ENCODE data around the gene MZF1. TPM values are rescaled to one million over a fixed set of nuclear protein-coding genes. Genes with fewer than 3 reads are reported as not detected.
"Not testable (repeated sequence)": the region's sequence is repeated elsewhere in the genome, so short reads cannot be mapped to it uniquely, and the experiment has no call there.

The MZF1 gene
- 37.1 TPM for polyA plus RNA-seq (2013)

GRCh38 chr19:58572818-58573657 is at the start of gene MZF1:
MZF1 (minus strand) TSS chr19:58573335; CDS start chr19:58571389, 1,946 bp downstream.
- Histone ChIP-seq H3K9me3 (ENCODE audit: control extremely low read depth in 1 of 5, control insufficient read depth in 4 of 5, insufficient read depth in 2 of 5, low read depth in 1 of 5, low read length in 4 of 5) (no peaks in the 10 kb centered on the region), H3K27ac (ENCODE audit: insufficient read depth in 1 of 2, low read depth in 1 of 2, low read length in 2 of 2, poor library complexity in 1 of 2, severe bottlenecking in 2 of 2) (peak within 1 kb of the TSS; percentile 95 to 96), H3K36me3 (ENCODE audit: control insufficient read depth in 4 of 4, insufficient read depth in 4 of 4, low read length in 3 of 4) (peaks cover 0 to 34% (median 18%) of the 10 kb centered on the region in 4 experiments), H3K4me1 (ENCODE audit: control extremely low read depth in 1 of 4, control insufficient read depth in 4 of 4, insufficient read depth in 4 of 4, low read length in 3 of 4) (peaks cover 8 to 32% (median 30%) of the 10 kb centered on the region in 4 experiments), H3K4me3 (ENCODE audit: control insufficient read depth in 1 of 7, extremely low read depth in 1 of 7, insufficient read depth in 4 of 7, low read depth in 2 of 7, low read length in 6 of 7) (peak within 1 kb of the TSS; percentile 63 to 89 (median 81)), H3K27me3 (replicated peaks in 2 of 5; ENCODE audit: control insufficient read depth in 4 of 5, insufficient read depth in 5 of 5, low read length in 4 of 5) (no peaks in the 10 kb centered on the region)
- DNase-seq, result peak; percentile 100
- ChIA-PET CTCF (interaction anchor here (1.0 kb wide), 1 partner anchor 53 kb away, joined by 3 read pairs; the partner anchor contains the start of gene ZBTB45), POLR2A (interaction anchor here (0.8 to 1.6 kb wide), 2 partner anchors 10 to 36 kb away, joined by 3 to 4 read pairs; no protein-coding TSS in a partner anchor)
- 0% methylated on average over 52 of the region's 75 CpGs for WGBS (ENCODE audit: insufficient coverage)

- H3K4me1 ChIP-seq (ENCODE audit: control extremely low read depth in 1 of 4, control insufficient read depth in 4 of 4, insufficient read depth in 4 of 4, low read length in 3 of 4); H3K4me3 ChIP-seq (ENCODE audit: control insufficient read depth in 1 of 7, extremely low read depth in 1 of 7, insufficient read depth in 4 of 7, low read depth in 2 of 7, low read length in 6 of 7); CTCF ChIA-PET; H3K36me3 ChIP-seq (ENCODE audit: control insufficient read depth in 4 of 4, insufficient read depth in 4 of 4, low read length in 3 of 4); H3K9me3 ChIP-seq (ENCODE audit: control extremely low read depth in 1 of 5, control insufficient read depth in 4 of 5, insufficient read depth in 2 of 5, low read depth in 1 of 5, low read length in 4 of 5); H3K27ac ChIP-seq (ENCODE audit: insufficient read depth in 1 of 2, low read depth in 1 of 2, low read length in 2 of 2, poor library complexity in 1 of 2, severe bottlenecking in 2 of 2); POLR2A ChIA-PET; H3K27me3 ChIP-seq (replicated peaks in 2 of 5; ENCODE audit: control insufficient read depth in 4 of 5, insufficient read depth in 5 of 5, low read length in 4 of 5): not testable (repeated sequence)
- no CpG with 5 or more reads among the region's 28 CpGs for WGBS (ENCODE audit: insufficient coverage)
- DNase-seq, result peak in 2 of 3 donors; percentile 32 to 73
Measured at GRCh38 chr19:58607213-58607612, 34.1 kb upstream of the MZF1 start.

GRCh38 chr19:58606251-58606896 is 33.2 kb upstream of the MZF1 start:
- H3K9me3 ChIP-seq (ENCODE audit: control extremely low read depth in 1 of 5, control insufficient read depth in 4 of 5, insufficient read depth in 2 of 5, low read depth in 1 of 5, low read length in 4 of 5); CTCF ChIA-PET; H3K27me3 ChIP-seq (replicated peaks in 2 of 5; ENCODE audit: control insufficient read depth in 4 of 5, insufficient read depth in 5 of 5, low read length in 4 of 5); POLR2A ChIA-PET; H3K4me3 ChIP-seq (ENCODE audit: control insufficient read depth in 1 of 7, extremely low read depth in 1 of 7, insufficient read depth in 4 of 7, low read depth in 2 of 7, low read length in 6 of 7); H3K27ac ChIP-seq (ENCODE audit: insufficient read depth in 1 of 2, low read depth in 1 of 2, low read length in 2 of 2, poor library complexity in 1 of 2, severe bottlenecking in 2 of 2); H3K36me3 ChIP-seq (ENCODE audit: control insufficient read depth in 4 of 4, insufficient read depth in 4 of 4, low read length in 3 of 4); H3K4me1 ChIP-seq (ENCODE audit: control extremely low read depth in 1 of 4, control insufficient read depth in 4 of 4, insufficient read depth in 4 of 4, low read length in 3 of 4): not testable (repeated sequence)
- peak in 2 of 3 donors; percentile 2 to 44 for DNase-seq
- WGBS (ENCODE audit: insufficient coverage), result 57% methylated on average over 9 of the region's 62 CpGs

GRCh38 chr19:58586133-58586765 is 13.1 kb upstream of the MZF1 start:
- ChIA-PET POLR2A (no interaction called here), CTCF (interaction anchor here (0.8 to 4.2 kb wide), 2 partner anchors 63 to 67 kb away, joined by 3 to 26 read pairs; partner anchors contain the start of gene ZBTB45)
- WGBS (ENCODE audit: insufficient coverage), result 97% methylated on average over 4 of the region's 4 CpGs

GRCh38 chr19:58585442-58586132 is 12.5 kb upstream of the MZF1 start:
- Histone ChIP-seq H3K4me3 (ENCODE audit: control insufficient read depth in 1 of 7, extremely low read depth in 1 of 7, insufficient read depth in 4 of 7, low read depth in 2 of 7, low read length in 6 of 7) (no peak overlapping the region), H3K27ac (ENCODE audit: insufficient read depth in 1 of 2, low read depth in 1 of 2, low read length in 2 of 2, poor library complexity in 1 of 2, severe bottlenecking in 2 of 2) (peak overlapping the region in 1 of 2 experiments; percentile 68), H3K9me3 (ENCODE audit: control extremely low read depth in 1 of 5, control insufficient read depth in 4 of 5, insufficient read depth in 2 of 5, low read depth in 1 of 5, low read length in 4 of 5) (no peaks in the 10 kb centered on the region), H3K4me1 (ENCODE audit: control extremely low read depth in 1 of 4, control insufficient read depth in 4 of 4, insufficient read depth in 4 of 4, low read length in 3 of 4) (peaks cover 0 to 4% (median 2%) of the 10 kb centered on the region in 4 experiments), H3K27me3 (replicated peaks in 2 of 5; ENCODE audit: control insufficient read depth in 4 of 5, insufficient read depth in 5 of 5, low read length in 4 of 5) (no peaks in the 10 kb centered on the region), H3K36me3 (ENCODE audit: control insufficient read depth in 4 of 4, insufficient read depth in 4 of 4, low read length in 3 of 4) (peaks cover 0 to 32% (median 19%) of the 10 kb centered on the region in 4 experiments)
- DNase-seq, result no peak
- CTCF ChIA-PET, result interaction anchor here (0.8 to 4.2 kb wide), 2 partner anchors 62 to 66 kb away, joined by 3 to 26 read pairs; partner anchors contain the start of gene ZBTB45
- WGBS (ENCODE audit: insufficient coverage), result 88% methylated on average over 5 of the region's 6 CpGs
- POLR2A ChIA-PET, result no interaction called here

More at GRCh38 chr19:58586133-58586765, 13.1 kb upstream of the MZF1 start:
- no peaks in the 10 kb centered on the region for H3K9me3 ChIP-seq (ENCODE audit: control extremely low read depth in 1 of 5, control insufficient read depth in 4 of 5, insufficient read depth in 2 of 5, low read depth in 1 of 5, low read length in 4 of 5)
- no peaks in the 10 kb centered on the region for H3K4me1 ChIP-seq (ENCODE audit: control extremely low read depth in 1 of 4, control insufficient read depth in 4 of 4, insufficient read depth in 4 of 4, low read length in 3 of 4)
- no peak overlapping the region for H3K4me3 ChIP-seq (ENCODE audit: control insufficient read depth in 1 of 7, extremely low read depth in 1 of 7, insufficient read depth in 4 of 7, low read depth in 2 of 7, low read length in 6 of 7)
- H3K36me3 ChIP-seq (ENCODE audit: control insufficient read depth in 4 of 4, insufficient read depth in 4 of 4, low read length in 3 of 4), result peaks cover 0 to 32% (median 19%) of the 10 kb centered on the region in 4 experiments
- no peaks in the 10 kb centered on the region for H3K27me3 ChIP-seq (replicated peaks in 2 of 5; ENCODE audit: control insufficient read depth in 4 of 5, insufficient read depth in 5 of 5, low read length in 4 of 5)
- DNase-seq, result peak in 1 of 3 donors; percentile 0
- no peak overlapping the region for H3K27ac ChIP-seq (ENCODE audit: insufficient read depth in 1 of 2, low read depth in 1 of 2, low read length in 2 of 2, poor library complexity in 1 of 2, severe bottlenecking in 2 of 2)

- peak overlapping the region in 1 of 2 experiments; percentile 68 for H3K27ac ChIP-seq (ENCODE audit: insufficient read depth in 1 of 2, low read depth in 1 of 2, low read length in 2 of 2, poor library complexity in 1 of 2, severe bottlenecking in 2 of 2)
- H3K4me3 ChIP-seq (ENCODE audit: control insufficient read depth in 1 of 7, extremely low read depth in 1 of 7, insufficient read depth in 4 of 7, low read depth in 2 of 7, low read length in 6 of 7), result no peak overlapping the region
- DNase-seq, result peak in 1 of 3 donors; percentile 30
- POLR2A ChIA-PET, result no interaction called here
- no peaks in the 10 kb centered on the region for H3K9me3 ChIP-seq (ENCODE audit: control extremely low read depth in 1 of 5, control insufficient read depth in 4 of 5, insufficient read depth in 2 of 5, low read depth in 1 of 5, low read length in 4 of 5)
- CTCF ChIA-PET, result interaction anchor here (4.2 kb wide), 1 partner anchor 65 kb away, joined by 26 read pairs; the partner anchor contains the start of gene ZBTB45
- H3K27me3 ChIP-seq (replicated peaks in 2 of 5; ENCODE audit: control insufficient read depth in 4 of 5, insufficient read depth in 5 of 5, low read length in 4 of 5), result no peaks in the 10 kb centered on the region
- WGBS (ENCODE audit: insufficient coverage), result 92% methylated on average over 3 of the region's 9 CpGs
- peaks cover 0 to 4% (median 2%) of the 10 kb centered on the region in 4 experiments for H3K4me1 ChIP-seq (ENCODE audit: control extremely low read depth in 1 of 4, control insufficient read depth in 4 of 4, insufficient read depth in 4 of 4, low read length in 3 of 4)
- peaks cover 0 to 32% (median 19%) of the 10 kb centered on the region in 4 experiments for H3K36me3 ChIP-seq (ENCODE audit: control insufficient read depth in 4 of 4, insufficient read depth in 4 of 4, low read length in 3 of 4)
Measured at GRCh38 chr19:58584498-58585441, 11.6 kb upstream of the MZF1 start.

Data from common myeloid progenitor, CD34-positive (primary cell).